ENCODE measurements around the gene DHDDS.
"Not testable (repeated sequence)": the region's sequence is repeated elsewhere in the genome, so short reads cannot be mapped to it uniquely, and the experiment has no call there.

DHDDS gene

DNA sequence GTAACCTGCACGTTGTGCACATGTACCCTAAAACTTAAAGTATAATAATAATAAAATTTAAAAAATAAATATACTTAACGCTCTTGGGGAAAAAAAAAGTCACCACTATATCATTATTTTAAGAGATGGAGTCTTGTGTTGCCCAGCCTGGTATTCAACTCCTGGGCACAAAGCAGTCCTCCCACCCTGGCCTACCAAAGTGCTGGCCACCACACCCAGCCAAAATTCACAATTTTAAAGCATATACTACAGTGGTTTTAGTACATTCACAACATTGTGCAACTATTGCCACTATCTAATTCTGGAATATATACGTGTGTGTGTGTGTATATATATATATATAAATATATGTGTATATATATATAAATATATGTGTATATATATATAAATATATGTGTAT is 46.0 kb downstream of the DHDDS start:
- no peak for DNase-seq

DNA sequence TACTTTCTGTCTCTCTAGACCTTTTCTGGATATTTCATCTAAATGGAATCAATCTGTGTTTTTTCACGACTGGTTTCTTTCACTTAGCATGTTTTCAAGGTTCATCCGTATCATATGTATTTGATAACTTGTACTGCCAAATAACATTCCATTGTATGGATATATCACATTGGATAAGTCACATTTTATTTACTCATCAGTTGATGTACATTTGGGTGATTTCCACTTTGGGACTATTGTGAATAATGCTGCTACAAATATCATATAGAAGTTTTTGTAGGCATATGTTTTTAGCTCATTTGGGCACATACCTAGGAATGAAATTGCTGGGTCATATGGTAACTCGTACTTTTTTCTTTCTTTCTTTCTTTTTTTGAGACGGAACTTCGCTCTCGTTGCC is 46.9 kb downstream of the DHDDS start:
- DNase-seq, result no peak

DNA sequence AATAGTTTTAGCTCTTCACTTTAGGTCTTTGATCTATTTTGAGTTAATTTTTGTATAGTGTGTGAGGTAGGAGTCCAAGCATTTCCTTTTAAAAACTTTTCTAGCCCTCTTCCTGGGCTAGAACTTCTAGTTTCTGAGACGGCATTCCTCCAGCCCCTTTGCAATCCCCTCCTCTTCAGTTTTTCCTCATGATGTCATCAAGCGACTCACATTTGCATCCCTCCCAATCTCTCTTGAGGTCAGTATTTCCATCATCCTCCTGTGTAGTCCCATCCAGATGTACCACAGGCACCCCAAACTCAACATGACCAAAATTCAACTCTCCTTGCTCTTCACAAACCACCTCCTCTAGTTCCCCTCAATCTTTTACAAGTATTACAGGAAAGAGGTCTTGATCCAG is 50.8 kb downstream of the DHDDS start:
- no peak for DNase-seq

DNA sequence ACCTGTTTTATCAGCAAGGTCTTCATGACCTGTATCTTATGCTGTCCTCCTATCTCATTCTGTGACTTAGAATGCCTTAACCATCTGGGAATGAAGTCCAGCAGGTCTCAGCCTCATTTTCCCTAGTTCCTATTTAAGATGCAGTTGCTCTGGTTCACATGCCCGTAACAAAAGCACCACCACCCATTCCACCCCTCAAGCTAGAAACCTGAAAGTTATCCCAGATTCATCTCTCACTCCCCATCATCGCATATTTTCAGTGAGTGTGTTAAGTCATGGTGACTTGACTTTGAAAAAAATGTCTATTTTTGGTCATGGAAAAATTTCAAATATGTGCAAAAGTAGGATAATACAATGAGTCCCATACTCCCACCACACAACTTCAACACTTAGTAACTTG is 51.9 kb downstream of the DHDDS start:
- no peak for DNase-seq

DNA sequence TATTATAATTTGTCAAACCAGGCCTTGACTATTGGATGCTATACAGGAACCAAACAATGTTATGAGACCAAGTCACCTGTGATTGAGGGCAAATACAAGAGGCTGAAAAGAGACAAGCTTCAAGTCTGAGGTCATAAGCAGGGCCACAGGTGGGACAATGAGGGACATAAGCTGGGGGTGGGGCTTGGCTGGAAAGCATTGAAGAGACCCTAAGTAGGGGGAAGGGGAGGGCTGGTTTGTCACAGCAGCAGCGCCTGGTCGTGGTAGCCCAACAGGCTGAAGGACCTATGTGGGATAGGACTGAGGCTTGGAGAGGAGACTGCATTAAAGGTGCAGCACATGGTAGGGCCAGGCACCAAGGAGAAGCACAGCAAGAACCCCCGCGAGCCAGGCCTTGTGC is 58.0 kb downstream of the DHDDS start:
- no peak for DNase-seq

DNA sequence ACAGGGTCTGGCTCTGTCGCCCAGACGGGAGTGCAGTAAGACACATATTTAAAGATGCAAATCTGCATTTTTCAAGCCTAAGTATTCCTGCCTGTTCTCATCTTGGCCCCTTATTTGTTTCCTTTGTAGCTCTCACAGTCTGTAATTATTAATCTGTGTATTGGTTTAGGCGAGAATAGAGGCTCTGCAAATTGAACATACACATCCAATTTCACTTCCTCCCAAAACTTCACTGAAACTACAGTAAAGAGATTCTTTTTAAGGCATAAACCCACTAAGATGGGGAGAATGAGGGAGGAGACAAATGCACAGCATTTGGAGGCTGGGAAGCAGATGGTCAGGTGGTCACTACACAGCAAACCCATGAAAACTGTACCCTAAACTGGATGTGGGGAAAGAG is 61.1 kb downstream of the DHDDS start:
- DNase-seq, result no peak

DNA sequence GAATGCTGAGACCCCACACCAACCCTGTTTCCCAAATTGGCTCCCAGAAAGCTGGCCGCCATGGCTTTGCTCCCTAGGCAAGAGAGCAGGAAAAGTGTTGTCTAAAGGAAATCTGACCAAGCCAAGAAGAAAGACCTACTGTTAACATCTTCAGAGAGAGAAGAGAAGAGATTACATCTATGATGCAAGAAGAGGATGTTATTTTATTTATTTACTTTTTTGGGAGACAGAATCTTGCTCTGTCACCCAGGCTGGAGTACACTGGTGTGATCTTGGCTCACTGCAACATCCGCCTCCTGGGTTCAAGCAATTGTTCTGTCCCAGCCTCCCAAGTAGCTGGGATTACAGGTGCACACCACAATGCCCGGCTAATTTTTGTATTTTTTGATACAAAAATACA is 61.8 kb downstream of the DHDDS start:
- no peak for DNase-seq

DNA sequence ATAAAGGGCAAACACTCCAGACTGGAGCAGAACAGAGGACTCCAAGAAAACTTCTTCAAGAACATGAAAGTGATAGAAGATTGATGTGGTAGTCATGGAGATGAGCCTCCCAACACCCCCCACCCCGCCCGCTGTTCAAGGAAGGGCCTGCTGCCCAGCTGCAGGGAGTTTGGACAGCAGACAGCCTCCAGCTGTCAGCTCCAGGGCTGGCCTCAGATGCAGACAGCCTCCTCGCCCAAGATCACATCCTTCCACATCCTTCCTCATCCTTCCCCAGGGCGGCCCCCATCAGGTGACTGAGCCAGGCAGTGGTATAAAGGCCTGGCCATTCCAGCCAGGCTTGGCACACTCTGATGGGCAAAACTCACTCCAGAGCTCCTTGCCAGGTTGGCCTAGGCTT is 64.7 kb downstream of the DHDDS start:
- no peak for DNase-seq

DNA sequence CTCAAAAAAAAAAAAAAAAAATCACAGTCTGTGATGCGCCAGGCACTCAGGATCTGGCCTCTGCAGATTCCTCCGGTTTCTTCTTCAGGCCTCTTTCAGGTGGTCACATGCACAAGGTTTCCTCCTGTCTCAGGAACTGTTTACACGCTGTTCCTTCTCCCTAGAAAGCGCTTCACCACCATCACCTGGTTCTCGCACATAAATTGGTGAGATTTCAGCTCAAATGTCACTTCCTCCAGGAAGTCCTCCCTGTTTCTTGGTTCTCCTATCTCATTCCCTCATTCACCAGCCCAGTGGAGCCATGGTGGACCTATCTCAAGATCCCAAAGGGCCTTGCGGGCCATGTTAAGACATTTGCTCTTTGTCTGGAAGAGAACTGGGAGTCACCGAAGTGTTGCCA is 66.8 kb downstream of the DHDDS start:
- no peak for DNase-seq

DNA sequence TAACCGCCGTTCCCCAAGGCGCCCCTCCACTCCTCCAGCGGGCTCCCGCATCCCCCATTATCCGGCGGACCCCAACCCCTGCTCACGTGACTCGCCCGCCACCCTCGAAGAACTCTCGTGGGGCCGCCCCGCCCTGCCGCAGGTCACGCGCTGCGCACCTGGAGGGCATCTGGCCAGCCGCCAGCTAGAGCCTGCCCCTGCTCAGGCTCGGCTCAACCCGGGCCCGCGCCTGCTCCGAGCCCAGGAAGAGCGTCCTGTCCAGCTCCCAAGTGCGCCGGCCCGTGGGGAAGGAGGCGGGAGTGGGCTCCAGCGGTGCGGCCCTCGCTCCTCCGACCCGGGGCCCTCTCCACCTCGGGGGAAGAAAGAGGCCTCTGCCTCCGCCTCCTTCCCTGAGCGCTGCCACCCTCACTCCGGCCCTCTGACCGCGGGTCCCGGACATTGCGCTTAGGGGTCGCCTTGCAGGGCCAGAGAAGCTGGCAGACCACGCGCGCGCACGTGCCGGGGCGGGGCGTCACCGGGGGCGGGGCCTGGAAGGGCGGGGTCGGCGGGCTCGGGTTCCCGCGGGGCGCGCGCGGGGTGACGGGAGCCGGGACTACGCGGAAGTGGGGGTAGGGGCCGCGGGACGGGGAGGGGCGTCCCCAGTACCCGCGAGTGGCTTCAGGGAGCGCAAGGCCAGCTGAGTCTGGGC is 68.5 kb downstream of the DHDDS start:
- peak; percentile 83 for DNase-seq

DNA sequence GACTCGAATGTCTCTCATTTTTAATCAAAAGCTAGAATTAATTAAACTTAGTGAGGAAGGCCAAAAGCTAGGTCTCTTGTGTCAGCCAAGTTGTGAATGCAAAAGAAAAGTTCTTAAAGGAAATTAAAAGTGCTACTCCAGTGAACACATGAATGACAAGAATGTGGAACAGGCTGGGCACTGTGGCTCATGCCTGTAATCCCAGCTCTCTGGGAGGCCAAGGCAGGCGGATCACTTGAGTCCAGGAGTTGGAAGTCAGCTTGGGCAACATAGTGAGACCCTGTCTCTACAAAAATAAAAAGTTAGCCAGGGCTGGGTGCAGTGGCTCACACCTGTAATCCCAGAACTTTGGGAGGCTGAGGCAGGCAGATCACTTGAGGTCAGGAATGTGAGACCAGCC is 78.6 kb downstream of the DHDDS start:
- DNase-seq, result not testable (repeated sequence)

DNA sequence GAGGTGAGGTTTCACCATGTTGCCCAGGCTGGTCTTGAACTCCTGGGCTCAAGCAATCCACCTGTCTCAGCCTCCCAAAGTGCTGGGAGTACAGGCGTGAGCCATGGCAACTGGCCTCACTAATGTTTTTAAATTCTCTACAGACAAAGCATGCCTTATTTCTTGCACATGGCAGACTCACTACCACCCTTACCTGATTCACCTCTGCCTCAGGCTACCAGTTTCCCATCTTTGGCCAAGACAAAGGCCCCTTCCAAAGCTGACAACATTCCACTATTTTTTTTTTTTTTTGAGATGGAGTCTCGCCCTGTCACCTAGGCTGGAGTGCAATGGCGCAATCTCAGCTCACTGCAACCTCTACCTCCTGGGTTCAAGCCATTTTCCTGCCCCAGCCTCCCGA is 83.7 kb downstream of the DHDDS start:
- DNase-seq, result not testable (repeated sequence)

DNA sequence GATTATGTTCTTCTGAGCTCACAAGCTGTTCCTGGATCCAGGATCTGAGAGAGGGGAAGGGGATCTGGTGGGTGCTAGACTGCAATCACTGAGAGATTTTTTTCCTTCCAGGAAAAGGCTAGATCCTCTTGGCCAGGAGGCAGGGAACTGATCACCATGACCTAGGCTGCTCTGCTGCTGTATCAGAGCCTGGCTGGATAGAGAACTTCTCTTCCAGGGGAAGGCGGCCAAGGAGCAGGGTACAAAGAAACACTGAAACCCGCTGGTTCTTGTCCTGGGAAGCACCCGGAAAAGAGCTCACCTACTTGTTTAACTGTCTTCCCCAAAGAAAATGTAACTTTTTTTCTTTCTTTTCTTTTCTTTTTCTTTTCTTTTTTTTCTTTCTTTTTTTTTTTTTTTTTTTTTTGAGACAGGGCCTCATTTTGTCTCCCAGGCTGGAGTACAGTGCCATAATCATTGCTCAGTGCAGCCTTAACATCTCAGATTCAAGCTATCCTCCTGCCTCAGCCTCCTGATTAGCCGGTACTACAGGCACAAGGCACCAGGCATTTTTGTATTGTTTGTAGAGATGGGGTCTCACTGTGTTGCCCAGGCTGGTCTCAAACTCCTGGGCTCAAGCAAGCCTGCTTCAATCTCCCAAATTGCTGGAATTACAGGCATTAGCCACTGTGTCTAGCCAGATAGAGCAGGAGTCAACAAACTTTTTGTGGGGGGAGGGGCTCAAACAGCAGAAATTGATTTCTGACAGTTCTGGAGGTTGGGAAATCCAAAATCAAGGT is 85.1 kb downstream of the DHDDS start:
- DNase-seq, result no peak

DNA sequence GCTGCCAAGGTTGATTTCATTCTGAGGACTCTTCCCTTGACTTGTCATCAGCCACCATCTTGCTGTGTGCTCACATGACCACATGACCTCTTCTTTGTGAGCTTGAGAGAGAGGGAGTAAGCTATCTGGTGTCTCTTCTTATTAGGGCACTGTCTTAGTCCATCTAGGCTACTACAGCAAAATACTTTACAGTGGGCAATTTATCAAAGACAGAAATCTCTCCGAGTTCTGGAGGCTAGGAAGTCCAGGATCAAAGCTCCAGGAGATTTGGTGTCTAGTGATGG is 85.6 kb downstream of the DHDDS start:
- no peak for DNase-seq

DNA sequence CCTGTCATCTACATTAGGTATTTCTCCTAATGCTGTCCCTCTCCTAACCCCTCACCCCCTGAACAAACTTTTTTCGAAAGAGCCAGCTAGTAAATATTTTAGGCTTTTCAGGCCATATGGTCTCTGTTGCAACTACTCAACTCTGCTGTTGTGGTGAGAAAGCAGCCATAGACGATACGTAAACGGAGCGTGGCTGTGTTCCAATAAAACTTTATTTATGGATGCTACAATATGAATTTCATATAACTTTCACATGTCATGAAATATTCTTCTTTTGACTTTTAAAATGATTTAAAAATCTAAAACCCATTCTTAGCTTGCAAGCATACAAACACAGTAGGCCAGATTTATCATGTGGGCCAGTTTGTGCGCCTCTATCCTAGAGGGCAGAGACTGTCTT is 86.2 kb downstream of the DHDDS start:
- no peak for DNase-seq

DNA sequence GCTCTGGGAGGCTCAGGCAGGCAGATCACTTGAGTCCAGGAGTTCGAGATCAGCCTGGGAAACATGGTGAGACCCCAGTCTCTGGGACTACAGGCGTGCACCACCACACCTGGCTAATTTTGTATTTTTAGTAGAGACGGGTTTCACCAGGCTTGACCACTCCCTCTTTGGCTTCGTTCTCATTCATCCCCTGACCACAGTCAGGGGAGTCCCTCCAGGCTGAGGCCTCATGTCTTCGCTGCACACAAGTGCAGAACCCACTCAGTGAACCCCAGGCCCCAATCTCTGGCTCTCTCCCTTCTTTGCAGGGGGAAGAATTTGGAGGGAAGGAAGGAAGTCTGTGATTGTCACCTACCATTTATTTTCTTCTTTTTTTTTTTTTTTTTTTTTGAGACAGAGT is 88.2 kb downstream of the DHDDS start:
- DNase-seq, result no peak

Measured in NCI-H146 (cell line).